GM10248 (cell line): Measurements from ENCODE around the gene YEATS2.

Experiments used
- CTCF ChIA-PET: fragments of 300-600 bp; sonication (Branson Sonifier 250); formaldehyde crosslinking; extraction: SDS; loops from one replicate; lab custom pipeline; 2021; ENCODE audit warnings: antibody characterized with exemption; lab: Yijun Ruan, JAX
- POLR2A ChIA-PET: fragments of 350-650 bp; sonication (Branson Sonifier 250); formaldehyde crosslinking; extraction: SDS; loops from one replicate; lab custom pipeline; 2020; ENCODE audit warnings: antibody characterized with exemption; lab: Yijun Ruan, JAX
- DNase-seq: peaks from one replicate; pipeline ENCODE4 v3.0.0; 2012; ENCODE audit errors: extremely low spot score
- TF ChIP-seq, protein P1 (sequence below): IDR thresholded peaks from 2 replicates; pipeline ENCODE4 v1.5.1; 2012; ENCODE audit warnings: mild to moderate bottlenecking, low read depth; ENCODE audit errors: extremely low read depth, missing control alignments, control extremely low read depth

Gene YEATS2

DNA sequence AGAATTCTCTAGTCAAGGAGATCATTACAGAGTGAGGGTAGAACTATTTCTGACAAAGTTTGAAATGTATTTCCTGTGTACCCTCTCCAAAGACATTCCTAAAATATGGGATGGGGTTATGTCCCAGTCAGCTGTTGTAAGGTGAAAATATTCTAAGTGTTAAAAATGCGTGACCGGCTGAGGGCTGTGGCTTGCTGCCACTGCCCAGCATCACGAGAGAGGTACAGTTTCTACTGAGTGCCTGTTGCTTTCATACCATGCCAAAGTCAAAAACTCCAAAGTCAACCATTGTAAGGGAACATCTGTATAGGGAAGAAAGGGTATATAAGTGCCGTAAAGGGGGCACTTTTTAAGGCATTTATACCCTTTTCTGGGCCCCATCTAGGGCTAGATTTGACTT lies 96.9 kb downstream of the YEATS2 start:
- CTCF ChIA-PET: no interaction called here
- no peak for DNase-seq
- POLR2A ChIA-PET: no interaction called here
- TF ChIP-seq, protein P1, sequence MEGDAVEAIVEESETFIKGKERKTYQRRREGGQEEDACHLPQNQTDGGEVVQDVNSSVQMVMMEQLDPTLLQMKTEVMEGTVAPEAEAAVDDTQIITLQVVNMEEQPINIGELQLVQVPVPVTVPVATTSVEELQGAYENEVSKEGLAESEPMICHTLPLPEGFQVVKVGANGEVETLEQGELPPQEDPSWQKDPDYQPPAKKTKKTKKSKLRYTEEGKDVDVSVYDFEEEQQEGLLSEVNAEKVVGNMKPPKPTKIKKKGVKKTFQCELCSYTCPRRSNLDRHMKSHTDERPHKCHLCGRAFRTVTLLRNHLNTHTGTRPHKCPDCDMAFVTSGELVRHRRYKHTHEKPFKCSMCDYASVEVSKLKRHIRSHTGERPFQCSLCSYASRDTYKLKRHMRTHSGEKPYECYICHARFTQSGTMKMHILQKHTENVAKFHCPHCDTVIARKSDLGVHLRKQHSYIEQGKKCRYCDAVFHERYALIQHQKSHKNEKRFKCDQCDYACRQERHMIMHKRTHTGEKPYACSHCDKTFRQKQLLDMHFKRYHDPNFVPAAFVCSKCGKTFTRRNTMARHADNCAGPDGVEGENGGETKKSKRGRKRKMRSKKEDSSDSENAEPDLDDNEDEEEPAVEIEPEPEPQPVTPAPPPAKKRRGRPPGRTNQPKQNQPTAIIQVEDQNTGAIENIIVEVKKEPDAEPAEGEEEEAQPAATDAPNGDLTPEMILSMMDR: no peak

DNA sequence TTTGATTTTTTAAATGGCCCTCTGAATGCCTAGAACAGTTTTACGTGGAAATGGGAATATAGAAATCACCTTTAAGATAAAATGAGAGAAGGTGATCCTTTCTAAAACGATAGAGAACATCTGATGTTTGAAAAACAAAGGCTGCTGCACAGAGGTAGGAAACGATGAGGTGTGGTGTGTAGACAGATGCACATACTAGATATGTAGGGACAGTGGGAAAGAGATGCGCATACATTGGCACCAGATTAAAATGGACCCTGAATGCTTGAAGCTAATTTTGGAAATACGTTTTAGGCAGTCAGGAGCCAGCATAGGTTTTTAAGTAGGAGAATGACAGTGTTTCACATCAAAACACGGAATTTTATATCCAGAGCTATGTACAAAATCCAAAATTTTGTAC lies 98.8 kb downstream of the YEATS2 start:
- CTCF ChIA-PET: interaction anchor here (1.6 kb wide), 1 partner anchor 31 kb away, joined by 3 read pairs; no protein-coding TSS in a partner anchor
- POLR2A ChIA-PET: no interaction called here
- no peak for DNase-seq
- TF ChIP-seq, protein P1: no peak

DNA sequence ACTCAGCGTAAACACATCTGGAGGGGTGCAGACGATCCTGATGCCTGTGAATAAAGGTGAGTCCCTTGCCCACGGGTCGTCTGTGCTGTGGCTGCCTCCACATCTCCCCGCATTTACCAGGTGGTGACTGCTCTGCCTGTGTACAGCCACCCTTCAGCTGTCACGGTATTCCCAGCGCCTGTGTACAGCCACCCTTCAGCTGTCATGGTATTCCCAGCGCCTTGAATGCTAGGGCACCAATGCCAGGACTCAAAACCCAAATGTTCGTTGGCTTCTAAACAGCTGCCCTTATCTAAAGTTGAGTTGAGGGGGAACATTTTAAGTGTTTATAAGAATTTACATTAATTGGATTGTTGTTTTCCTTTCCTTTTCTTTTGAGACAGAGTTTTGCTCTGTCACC lies 100.4 kb downstream of the YEATS2 start:
- TF ChIP-seq, protein P1: no peak
- ChIA-PET CTCF (interaction anchor here (1.5 kb wide), 1 partner anchor 29 kb away, joined by 3 read pairs; no protein-coding TSS in a partner anchor), POLR2A (no interaction called here)
- no peak for DNase-seq

DNA sequence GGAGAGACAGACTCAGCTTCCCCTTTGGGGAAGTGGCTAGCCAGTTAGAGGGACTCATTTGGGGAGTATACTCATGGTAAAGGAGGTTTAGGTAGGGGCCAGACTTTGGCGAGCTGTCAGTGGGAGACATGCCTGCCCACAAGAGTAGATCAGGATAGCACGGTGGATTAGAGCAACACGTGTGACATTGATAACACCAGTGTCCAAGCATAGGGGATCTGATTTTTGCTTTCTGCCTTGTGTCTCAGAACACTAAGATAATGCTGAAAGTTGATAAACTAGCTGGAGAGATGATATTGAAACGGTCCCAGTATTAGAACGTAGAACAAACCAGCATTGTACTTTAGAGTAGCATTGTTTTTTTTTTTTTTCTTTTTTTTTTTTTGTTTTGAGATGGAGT lies 101.9 kb downstream of the YEATS2 start:
- TF ChIP-seq, protein P1: no peak
- ChIA-PET CTCF (interaction anchor here (1.2 kb wide), 1 partner anchor 19 kb away, joined by 3 read pairs; no protein-coding TSS in a partner anchor), POLR2A (no interaction called here)
- DNase-seq: no peak

DNA sequence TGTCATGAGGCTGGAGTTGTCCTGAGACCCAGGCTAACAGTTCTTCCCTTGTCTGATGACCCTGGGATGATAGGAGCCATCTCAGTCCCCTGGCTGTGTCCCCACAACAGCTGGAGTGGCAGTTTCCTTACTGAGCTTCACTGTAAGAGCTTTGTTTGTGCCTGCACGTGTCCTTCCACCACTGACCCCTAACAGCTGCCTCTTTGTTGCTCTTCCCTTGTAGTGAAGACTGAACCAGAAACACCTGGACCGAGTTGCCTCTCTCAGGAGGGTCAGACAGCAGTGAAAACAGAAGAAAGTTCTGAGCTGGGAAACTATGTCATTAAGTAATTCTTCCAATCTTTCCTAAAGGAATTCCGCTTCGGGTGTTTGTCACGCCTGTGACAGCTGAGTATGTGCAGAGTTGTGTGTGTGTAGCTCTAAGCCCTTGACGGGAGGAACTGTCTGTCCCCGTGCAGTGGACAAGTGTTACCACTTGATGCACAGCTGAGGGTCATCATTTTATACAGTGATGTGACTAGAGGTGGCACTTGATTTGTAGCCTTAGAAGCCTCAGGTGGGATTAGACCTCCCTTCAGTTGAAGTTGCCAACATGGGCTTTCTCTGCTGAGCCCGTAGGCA lies 102.8 kb downstream of the YEATS2 start:
- POLR2A ChIA-PET: no interaction called here
- DNase-seq: no peak
- TF ChIP-seq, protein P1: no peak
- CTCF ChIA-PET: interaction anchor here (1.2 kb wide), 2 partner anchors 12 to 18 kb away, joined by 3 to 6 read pairs; no protein-coding TSS in a partner anchor

DNA sequence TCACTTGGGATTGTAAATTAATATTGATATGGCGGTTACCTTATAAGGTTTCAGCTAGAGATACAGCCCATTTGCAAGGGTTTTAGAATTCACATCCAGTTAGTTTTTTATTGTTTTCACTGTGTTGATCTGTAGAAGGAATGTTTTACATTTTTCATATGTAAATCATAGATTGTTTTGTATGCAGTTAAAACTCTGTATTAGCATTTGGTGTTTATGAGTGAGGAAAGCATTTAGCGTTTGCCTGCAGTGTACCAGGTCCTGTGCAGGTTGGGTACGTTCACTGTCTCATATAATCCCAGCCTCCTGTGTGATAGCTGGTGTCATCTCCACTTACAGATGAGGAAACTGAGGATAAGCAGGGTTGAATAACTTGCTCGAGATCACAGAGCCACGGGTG lies 104.0 kb downstream of the YEATS2 start:
- POLR2A ChIA-PET: no interaction called here
- TF ChIP-seq, protein P1: no peak
- CTCF ChIA-PET: interaction anchor here (1.3 kb wide), 1 partner anchor 12 kb away, joined by 3 read pairs; no protein-coding TSS in a partner anchor
- no peak for DNase-seq
